GM18511 (cell line): ENCODE data around the gene MARCHF3.

ENCODE experiments used
- ATAC-seq: cut with Tn5 transposase; IDR thresholded peaks from one replicate; pipeline ENCODE4 v1.9.1; 2021; ENCODE audit warnings: mild to moderate bottlenecking, moderate library complexity; ENCODE audit not compliant: unreplicated experiment

MARCHF3 gene

GRCh38 chr5:126987271-126987899 is 43.0 kb downstream of the MARCHF3 start:
- ATAC-seq, result no peak

DNA sequence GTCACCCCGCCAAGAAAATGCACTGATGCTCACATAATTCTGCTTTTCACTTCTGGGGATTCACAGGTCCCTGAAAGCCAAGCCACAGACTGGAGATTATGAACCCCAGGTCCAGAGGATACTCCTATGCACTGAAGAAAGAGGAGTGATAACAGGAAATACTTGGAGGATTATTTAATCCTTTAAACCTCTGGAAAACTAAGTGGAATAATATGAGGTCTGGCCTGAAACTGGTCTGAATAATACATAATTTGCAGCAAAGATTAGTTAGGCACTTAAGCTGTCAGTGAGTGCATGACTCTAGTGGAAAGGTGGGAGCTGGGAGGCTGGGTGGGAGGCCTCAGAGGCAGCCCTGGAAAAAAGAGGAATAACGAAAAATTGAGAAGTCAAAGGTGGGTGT is 45.7 kb downstream of the MARCHF3 start:
- no peak for ATAC-seq

DNA sequence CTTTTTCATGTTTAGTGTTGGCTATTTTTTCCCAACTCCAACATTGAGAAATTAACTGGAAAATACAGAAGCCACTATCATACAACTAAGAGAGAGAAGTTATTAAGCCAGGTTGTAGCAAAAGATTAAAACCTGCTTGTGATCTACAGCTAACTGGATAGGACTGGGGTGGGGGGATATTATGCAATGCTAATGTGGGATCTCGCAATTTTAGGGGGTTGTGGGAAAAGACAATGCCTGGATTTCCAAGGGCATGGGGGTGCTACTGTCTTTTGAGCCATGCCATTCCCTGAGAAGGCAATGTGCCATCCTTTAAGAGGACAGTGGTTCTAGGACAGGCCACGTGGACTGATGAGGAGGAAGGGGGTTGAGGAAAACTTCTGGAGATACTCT is 46.5 kb downstream of the MARCHF3 start:
- ATAC-seq, result no peak

DNA sequence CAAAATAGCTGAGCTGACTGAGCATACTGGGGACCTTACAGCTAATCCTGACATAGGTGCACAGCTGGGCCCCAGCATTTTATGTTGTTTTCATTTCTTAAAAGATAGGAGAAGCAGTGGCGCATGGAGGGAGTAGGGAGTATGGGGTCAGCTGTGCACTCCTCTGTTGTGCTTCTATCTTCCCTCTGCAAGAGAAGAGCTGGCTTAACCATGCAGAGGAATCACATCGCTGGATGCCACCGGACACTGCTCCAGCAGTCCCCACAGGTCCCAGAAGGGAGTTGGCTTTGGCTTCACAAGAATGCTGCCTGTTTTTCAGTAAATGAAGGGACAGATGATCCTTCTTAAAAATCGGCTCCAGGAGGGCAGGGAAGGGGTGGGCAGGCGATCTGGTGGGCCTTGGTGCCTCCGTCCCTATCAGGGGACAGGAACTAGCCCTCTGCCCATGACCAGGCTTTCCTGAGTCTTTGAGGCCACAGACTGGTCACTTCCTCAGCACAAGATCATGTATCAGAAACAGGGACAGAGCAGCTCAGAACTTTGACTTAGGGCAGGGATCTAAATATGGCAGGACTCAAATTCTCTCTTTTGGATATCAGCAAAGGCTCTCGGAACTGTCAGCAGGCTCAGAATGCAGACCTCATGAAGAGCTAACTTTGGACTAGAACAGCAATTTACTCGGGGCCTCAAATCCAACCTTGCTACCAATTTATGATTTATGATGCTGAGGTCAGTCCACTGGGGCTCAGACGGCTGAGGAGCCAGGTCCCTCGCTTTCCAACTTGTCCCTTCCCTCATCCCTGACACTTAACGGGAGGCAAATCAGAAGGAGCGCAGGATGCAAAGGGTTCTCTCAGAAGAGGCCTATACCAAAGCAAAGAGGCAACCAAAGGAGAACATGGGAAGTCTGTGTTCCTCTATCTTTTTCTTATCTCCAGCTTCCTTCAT is 47.2 kb downstream of the MARCHF3 start:
- no peak for ATAC-seq

GRCh38 chr5:126982202-126982601 is 48.2 kb downstream of the MARCHF3 start:
- no peak for ATAC-seq

- no peak for ATAC-seq
Measured at GRCh38 chr5:126981701-126982100, 48.7 kb downstream of the MARCHF3 start.

- ATAC-seq, result no peak
Measured at GRCh38 chr5:126981222-126981621, 49.1 kb downstream of the MARCHF3 start.

- no peak for ATAC-seq
Measured at GRCh38 chr5:126978258-126978657, 52.1 kb downstream of the MARCHF3 start.

DNA sequence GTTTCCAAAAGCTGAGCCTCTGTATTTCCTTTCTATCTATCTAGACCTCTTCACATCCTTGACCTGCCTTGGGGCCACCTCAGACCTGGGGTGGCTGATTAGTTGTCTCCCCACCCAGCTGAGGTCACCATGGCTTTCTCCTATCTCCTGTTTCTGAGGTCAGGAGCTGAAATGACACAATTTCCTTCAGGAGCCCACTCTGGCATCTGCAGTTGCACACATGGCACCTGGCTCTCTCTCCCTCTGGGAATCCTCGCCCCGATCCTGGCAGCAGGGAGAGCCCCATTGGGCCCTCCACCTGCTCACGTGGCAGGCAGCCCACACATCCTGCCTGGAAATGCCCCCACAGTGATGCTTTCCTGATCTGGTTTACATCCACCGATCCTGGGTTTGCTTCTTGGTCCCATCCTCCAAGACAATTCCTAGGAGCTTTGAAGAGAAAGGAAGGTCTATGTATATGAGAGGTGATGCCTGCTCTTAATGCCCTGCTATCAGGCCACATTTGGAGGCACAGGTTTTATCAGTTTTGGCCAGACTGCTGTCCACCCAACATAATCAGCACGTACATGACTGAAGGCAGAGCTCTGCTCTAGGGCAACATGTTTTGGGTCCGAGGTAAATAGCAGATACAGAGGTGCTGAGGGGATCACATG is 53.7 kb downstream of the MARCHF3 start:
- ATAC-seq, result no peak

GRCh38 chr5:126975796-126976195 is 54.6 kb downstream of the MARCHF3 start:
- no peak for ATAC-seq

GRCh38 chr5:126973193-126973592 is 57.2 kb downstream of the MARCHF3 start:
- ATAC-seq, result no peak

DNA sequence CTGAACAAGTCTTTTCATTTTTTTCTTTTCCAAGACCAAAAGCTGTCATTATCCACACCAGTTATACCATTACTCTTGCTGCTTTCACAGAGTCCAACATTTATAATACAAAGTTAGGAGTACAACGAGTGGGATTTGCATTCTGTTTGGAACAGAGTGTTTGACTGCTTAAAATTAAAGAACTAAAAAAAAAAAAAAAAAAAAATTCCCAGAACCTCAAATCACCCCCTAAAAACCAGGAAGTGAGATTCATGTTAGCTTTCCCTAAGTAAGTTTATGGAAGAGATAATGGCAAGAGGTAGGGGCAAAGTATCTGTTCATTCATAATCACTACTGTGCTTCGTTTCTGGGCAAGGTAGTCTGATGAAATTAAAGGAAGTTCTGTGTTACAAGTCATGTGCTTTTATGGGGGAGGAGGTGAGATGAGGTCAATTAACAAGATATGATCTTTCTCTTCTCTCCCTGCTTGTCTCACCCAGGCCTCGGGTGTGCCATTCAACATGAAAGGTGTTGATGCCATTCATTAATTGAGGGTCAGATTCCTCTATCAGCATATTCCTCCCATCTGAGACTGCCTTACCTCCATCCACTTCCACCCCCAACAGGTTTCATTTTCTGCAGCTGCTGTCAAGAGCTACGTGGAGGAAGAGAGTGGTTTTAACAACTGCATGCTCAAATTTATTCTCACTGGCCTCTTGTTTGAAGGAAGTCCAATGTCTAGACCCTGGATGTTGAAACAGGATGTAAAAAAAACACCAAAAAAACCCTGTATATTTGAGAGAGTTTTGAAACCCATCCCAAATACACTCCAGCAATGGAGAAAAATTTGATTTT is 58.1 kb downstream of the MARCHF3 start:
- ATAC-seq, result peak; percentile 67

DNA sequence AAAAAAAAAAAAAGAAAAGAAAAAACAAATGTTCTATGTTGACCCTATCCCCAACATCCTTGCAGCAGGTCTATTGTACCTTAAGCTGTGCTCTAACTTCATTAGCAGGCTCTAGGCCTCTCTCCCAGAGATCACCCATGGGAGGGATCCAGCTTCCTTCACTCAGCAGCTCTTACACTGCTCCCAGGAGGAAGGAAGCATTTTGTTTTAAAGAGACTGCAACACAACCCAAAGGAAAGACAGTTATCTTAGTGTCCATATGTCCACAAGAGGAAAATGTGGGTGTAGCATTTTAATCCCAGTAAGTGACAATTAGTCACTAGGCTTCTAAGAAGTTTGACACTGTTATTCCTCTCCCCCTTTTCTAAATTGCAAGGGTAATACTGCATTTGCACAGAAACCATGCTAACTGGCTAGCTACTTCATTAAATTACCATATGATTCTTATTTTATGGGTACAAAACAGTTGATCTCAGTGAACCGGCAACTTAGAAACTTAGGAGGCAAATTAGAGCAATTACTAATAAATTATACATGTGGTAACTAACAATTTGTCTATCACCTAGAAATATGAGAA is 58.8 kb downstream of the MARCHF3 start:
- ATAC-seq, result no peak

- no peak for ATAC-seq
Measured at GRCh38 chr5:126970517-126971017, 59.8 kb downstream of the MARCHF3 start.

- peak; percentile 45 for ATAC-seq
Measured at GRCh38 chr5:126969548-126969947, 60.8 kb downstream of the MARCHF3 start.

DNA sequence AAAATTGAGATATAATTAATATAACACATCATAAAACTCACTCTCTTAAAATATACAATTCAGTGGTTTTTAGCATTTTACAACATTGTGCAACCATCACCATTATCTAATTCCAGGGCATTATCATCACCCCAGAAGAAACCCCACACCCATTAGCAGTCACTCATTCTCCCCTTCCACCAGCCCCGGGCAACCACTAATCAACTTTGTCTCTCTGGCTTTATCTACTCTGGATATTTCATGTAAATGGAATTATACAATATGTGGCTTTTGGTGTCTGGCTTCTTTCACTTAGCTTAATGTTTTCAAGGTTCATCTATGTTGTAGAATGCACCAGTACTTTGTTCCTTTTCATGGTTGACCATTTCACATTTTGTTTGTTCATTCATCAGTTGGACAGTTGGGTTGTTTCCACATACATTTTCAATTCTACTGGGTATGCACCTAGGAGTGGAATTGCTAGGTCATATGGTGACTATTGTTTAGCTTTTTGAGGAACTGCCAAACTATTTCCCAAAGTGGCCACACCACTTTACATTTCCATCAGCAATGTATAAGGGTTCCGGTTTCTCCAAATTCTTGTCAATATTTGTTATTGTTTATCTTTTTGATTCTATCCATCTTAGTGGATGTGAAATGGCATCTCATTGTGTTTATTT is 62.4 kb downstream of the MARCHF3 start:
- no peak for ATAC-seq

DNA sequence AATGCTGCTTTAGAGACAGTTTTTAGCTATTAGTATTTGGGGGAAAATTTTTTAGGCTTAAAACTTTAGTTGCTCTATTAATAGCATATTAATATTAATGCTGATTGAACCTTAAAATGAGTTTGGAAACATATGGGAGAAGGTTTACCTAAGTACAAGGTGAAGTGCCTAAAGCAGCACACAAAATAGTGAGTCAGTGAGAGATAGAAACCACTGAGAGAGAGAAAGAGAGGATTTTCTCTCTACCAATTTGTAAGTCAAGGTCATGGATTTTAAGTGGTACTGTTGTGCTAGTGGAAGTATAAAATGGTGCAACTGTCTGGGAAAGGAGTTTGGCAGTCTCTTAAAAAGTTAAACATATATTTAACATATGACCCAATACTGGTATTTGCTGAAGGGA is 64.9 kb downstream of the MARCHF3 start:
- peak; percentile 19 for ATAC-seq

GRCh38 chr5:126965061-126965475 is 65.3 kb downstream of the MARCHF3 start:
- ATAC-seq, result peak; percentile 56

- ATAC-seq, result no peak
Measured at GRCh38 chr5:126963822-126964375, 66.5 kb downstream of the MARCHF3 start.
